Astrocyte (in vitro differentiated cells and primary cell): Measurements from ENCODE around the gene CDH5.

Experiments
- CTCF ChIP-seq: IDR thresholded peaks from 2 replicates; pipeline ENCODE4 v1.5.1; 2011; ENCODE audit warnings: low read depth, mild to moderate bottlenecking, inconsistent platforms, low read length, moderate library complexity; ENCODE audit not compliant: insufficient read depth
- EZH2 ChIP-seq: IDR thresholded peaks from 2 replicates; pipeline ENCODE4 v1.6.1; 2012; ENCODE audit warnings: mild to moderate bottlenecking, low read length, inconsistent platforms; ENCODE audit not compliant: insufficient read depth

DNA sequence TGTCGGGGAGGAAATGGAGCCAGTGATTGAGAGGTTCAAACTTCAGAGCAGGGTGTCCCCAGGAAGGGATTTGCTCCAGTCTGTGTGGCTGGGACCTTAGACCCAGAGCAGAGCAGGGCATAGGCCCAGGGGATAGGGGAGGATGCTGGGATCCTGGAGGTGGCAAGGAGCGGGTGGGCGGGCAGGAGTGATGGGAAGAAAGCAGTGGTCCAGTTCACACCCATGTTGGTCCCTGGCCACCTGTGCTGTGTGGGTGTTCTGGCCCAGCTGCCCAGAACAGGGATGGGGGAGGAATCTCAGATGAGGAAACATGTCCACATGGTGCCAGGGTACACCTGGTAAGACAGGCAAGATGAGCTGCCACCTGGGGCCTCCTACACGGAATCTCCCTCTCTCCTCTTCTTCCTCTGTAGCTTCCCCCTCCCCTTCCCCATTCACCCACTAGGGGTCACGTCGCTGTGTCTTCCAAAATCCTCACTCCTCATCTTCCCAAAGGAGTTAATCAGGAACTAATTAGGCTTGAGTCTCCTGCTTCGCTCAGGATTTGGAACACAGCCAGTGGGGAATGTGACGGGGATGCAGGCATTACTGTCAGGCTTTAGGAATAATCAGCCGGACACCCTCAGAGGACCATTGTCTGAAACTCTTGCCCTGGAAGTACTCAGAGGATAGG is 62.9 kb downstream of the CDH5 start:
- no peak for TF ChIP-seq CTCF
- TF ChIP-seq EZH2, result no peak
